ENCODE data around the gene SLC8A2. TPM values are rescaled to one million over a fixed set of nuclear protein-coding genes. Genes with fewer than 3 reads are reported as not detected.
A peak's percentile ranks its signal among the peaks of the same experiment; 100 is the strongest.

The SLC8A2 gene
- total RNA-seq, 2 experiments from 2014 or later = 0.13 to 0.36 TPM

DNA sequence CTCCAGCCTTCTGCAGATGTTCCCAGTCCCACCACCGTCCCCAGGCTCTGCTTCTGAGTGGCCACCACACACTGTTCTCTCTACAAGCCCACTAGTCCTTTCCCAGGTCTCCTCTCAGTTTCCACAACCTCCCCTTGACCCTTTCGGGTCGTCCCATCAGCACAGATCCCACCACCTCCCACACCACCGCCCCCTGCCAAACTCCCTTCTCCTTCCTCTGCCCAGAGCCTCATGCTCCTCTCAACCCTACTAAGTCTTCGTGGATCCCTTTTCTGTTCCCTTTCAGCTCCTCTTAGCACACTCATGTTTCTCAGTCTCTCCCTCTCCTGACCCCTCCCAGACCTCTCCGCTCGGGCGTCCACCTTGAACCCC, 41.2 kb upstream of the SLC8A2 start:
- Histone ChIP-seq H3K9me2 (ENCODE audit: insufficient read depth, low read length) (no peaks in the 10 kb centered on the region), H3K36me3 (ENCODE audit: insufficient read depth, low read length) (no peaks in the 10 kb centered on the region; the same call in 1 of the 2 replicates), H3K79me2 (ENCODE audit: insufficient read depth, low read depth, low read length) (peaks cover 53% of the 10 kb centered on the region), H3K4me1 (ENCODE audit: insufficient read depth, low read length, poor library complexity, severe bottlenecking) (peaks cover 55% of the 10 kb centered on the region), H3K9me3 (ENCODE audit: low read length) (no peaks in the 10 kb centered on the region), H3K27ac (ENCODE audit: low read depth, low read length, poor library complexity, severe bottlenecking) (no peak overlapping the region), H2AFZ (ENCODE audit: low read length) (no peak overlapping the region), H3K4me3 (ENCODE audit: low read depth, low read length, poor library complexity, severe bottlenecking) (peak overlapping the region; percentile 82), H4K20me1 (ENCODE audit: insufficient read depth, low read length) (no peaks in the 10 kb centered on the region), H3K4me2 (ENCODE audit: low read length) (peak overlapping the region; percentile 99)
- TF ChIP-seq, protein P1, sequence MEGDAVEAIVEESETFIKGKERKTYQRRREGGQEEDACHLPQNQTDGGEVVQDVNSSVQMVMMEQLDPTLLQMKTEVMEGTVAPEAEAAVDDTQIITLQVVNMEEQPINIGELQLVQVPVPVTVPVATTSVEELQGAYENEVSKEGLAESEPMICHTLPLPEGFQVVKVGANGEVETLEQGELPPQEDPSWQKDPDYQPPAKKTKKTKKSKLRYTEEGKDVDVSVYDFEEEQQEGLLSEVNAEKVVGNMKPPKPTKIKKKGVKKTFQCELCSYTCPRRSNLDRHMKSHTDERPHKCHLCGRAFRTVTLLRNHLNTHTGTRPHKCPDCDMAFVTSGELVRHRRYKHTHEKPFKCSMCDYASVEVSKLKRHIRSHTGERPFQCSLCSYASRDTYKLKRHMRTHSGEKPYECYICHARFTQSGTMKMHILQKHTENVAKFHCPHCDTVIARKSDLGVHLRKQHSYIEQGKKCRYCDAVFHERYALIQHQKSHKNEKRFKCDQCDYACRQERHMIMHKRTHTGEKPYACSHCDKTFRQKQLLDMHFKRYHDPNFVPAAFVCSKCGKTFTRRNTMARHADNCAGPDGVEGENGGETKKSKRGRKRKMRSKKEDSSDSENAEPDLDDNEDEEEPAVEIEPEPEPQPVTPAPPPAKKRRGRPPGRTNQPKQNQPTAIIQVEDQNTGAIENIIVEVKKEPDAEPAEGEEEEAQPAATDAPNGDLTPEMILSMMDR (conservative IDR thresholded peaks at IDR 0.05; ENCODE audit: low read length) = no peak
- no peak for TF ChIP-seq EZH2phosphoT487 (IDR thresholded peaks at IDR 0.05; ENCODE audit: borderline replicate concordance, low read depth, low read length)
- no TSS peak for BruUV-seq (replicated peaks)
- ChIA-PET CTCF (ENCODE audit: unreplicated experiment) (no interaction called here), POLR2A (no interaction called here)
- intact Hi-C loops (cut with micrococcal nuclease; ENCODE audit: unreplicated experiment) = no loop called here
- no peak for DNase-seq (ENCODE audit: low spot score)

DNA sequence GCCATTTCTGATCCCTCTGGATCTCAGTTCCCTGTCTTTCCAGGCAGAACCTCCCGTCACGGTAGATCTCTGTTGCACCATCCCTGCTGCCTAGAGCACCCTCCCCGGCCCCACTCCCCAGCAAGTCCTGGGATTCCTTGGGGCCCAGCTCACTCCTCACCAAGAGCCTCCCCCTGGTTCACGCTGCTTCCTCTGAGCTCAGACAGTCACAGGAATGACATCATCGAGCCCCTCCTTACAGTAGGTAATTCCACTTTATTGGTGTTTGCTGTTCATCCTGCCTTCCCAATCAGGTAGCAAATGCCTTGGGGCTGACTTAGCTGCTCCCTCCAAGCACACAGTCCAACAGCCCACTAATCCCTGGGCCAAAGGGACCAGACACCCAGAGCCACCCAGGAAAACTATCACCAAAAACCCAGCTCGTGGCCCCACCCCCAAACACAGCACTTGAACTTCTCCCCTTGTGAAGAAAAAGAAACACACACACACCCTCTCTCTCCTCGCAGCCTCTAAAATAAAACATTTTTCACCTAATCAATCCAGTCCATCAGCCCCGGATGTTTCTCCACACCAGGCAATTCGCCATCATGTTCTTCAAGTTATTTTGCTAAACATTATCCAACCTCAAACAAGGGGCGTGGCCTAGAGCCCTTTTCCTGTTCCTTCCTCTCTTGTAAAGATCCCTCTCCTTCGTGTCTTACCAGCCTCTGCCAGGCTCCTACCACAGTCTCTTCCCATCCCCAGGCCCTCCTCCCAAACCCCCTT, 40.7 kb upstream of the SLC8A2 start:
- no TSS peak for BruUV-seq (replicated peaks)
- no peak for DNase-seq (ENCODE audit: low spot score)
- no peaks in the 10 kb centered on the region for H4K20me1 ChIP-seq (ENCODE audit: insufficient read depth, low read length)
- H3K79me2 ChIP-seq (ENCODE audit: insufficient read depth, low read depth, low read length) = peaks cover 53% of the 10 kb centered on the region
- no peak overlapping the region for H2AFZ ChIP-seq (ENCODE audit: low read length)
- H3K36me3 ChIP-seq (ENCODE audit: insufficient read depth, low read length) = no peaks in the 10 kb centered on the region; the same call in 1 of the 2 replicates
- peaks cover 49% of the 10 kb centered on the region for H3K4me1 ChIP-seq (ENCODE audit: insufficient read depth, low read length, poor library complexity, severe bottlenecking)
- ChIA-PET CTCF (ENCODE audit: unreplicated experiment) (no interaction called here), POLR2A (interaction anchor here (0.6 to 1.3 kb wide), 2 partner anchors 24 to 36 kb away, joined by 3 to 4 read pairs; no protein-coding TSS in a partner anchor)
- no peak overlapping the region for H3K27ac ChIP-seq (ENCODE audit: low read depth, low read length, poor library complexity, severe bottlenecking)
- no peak for TF ChIP-seq EZH2phosphoT487 (IDR thresholded peaks at IDR 0.05; ENCODE audit: borderline replicate concordance, low read depth, low read length)
- TF ChIP-seq, protein P1 (conservative IDR thresholded peaks at IDR 0.05; ENCODE audit: low read length) = no peak
- intact Hi-C loops (cut with micrococcal nuclease; ENCODE audit: unreplicated experiment) = no loop called here
- H3K4me3 ChIP-seq (ENCODE audit: low read depth, low read length, poor library complexity, severe bottlenecking) = peak overlapping the region; percentile 82
- H3K9me2 ChIP-seq (ENCODE audit: insufficient read depth, low read length) = no peaks in the 10 kb centered on the region
- H3K9me3 ChIP-seq (ENCODE audit: low read length) = no peaks in the 10 kb centered on the region
- H3K4me2 ChIP-seq (ENCODE audit: low read length) = peak overlapping the region; percentile 99

DNA sequence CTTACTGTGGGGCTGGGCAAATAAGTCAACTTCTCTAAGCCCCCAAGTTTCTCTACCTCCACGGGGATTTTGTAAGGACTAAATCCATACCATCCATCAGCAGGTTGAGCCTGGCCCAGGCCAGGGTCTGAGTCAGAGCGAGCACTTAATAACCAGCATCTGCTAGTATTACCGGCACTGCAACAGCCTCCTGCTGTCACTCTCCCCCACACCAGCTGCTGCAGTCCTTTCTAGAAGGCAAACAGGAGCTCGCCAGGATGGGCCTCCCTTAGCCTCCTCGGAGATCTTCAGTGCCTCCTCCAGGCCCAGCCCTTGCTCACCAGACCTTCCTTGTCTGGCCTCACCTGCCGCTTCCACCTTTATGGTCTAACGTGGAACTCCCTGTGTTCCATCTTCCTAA, 40.0 kb upstream of the SLC8A2 start:
- Histone ChIP-seq H3K9me2 (ENCODE audit: insufficient read depth, low read length) (no peaks in the 10 kb centered on the region), H2AFZ (ENCODE audit: low read length) (no peak overlapping the region), H3K9me3 (ENCODE audit: low read length) (no peaks in the 10 kb centered on the region), H3K27ac (ENCODE audit: low read depth, low read length, poor library complexity, severe bottlenecking) (no peak overlapping the region), H3K4me1 (ENCODE audit: insufficient read depth, low read length, poor library complexity, severe bottlenecking) (peaks cover 42% of the 10 kb centered on the region), H3K4me2 (ENCODE audit: low read length) (no peak overlapping the region), H3K79me2 (ENCODE audit: insufficient read depth, low read depth, low read length) (peaks cover 53% of the 10 kb centered on the region), H3K36me3 (ENCODE audit: insufficient read depth, low read length) (no peaks in the 10 kb centered on the region; the same call in 1 of the 2 replicates), H4K20me1 (ENCODE audit: insufficient read depth, low read length) (no peaks in the 10 kb centered on the region), H3K4me3 (ENCODE audit: low read depth, low read length, poor library complexity, severe bottlenecking) (no peak overlapping the region)
- CTCF ChIA-PET (ENCODE audit: unreplicated experiment) = no interaction called here
- intact Hi-C loops (cut with micrococcal nuclease; ENCODE audit: unreplicated experiment) = no loop called here
- no TSS peak for BruUV-seq (replicated peaks)
- no peak for DNase-seq (ENCODE audit: low spot score)
- POLR2A ChIA-PET = interaction anchor here (0.6 to 1.3 kb wide), 2 partner anchors 24 to 37 kb away, joined by 3 to 4 read pairs; no protein-coding TSS in a partner anchor
- no peak for TF ChIP-seq EZH2phosphoT487 (IDR thresholded peaks at IDR 0.05; ENCODE audit: borderline replicate concordance, low read depth, low read length)
- TF ChIP-seq, protein P1 (conservative IDR thresholded peaks at IDR 0.05; ENCODE audit: low read length) = no peak

All from OCI-LY7 (cell line).